Measurements from ENCODE around the gene C8A.

Gene C8A

DNA sequence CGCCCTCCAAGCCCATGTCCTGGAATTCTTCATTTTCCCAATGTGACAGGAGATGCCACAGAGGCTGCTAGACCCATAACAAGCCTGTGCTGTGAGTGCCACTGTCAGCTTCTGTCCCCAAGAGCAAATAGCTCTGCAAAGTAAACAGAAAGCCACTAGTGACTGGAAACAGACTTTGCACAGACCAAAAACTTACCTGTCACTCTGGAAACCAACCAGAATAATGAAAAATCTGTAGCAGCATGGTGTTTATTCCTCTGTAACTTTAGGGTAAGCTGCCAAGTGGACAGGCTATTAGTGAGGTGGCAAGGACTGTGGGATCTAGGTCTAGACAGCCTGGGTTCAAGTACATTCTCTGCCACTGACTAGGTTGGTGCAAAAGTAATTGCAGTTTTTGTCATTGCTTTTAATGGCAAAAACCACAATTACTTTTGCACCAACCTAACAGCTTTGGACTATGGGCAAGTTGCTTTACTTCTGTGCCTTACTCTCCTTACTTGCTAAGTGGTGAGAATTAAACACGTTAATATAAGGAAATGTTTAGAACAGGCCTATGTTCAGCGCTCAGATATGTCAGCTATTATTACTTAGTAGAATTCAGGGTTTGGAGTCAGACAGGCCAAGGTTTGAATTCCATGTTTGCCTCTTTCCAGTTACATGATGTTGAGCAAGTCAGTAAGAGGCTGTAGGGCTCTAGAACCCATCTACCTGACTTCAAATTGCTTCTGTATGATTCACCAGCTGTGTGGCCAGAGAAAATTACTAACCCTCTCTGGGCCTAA lies 111.5 kb downstream of the C8A start, which contains the start of gene C8B:
Gene C8B (minus strand): TSS at position 100 of the 782 bp plus-strand sequence. CDS start 67 bp downstream, at position 33.
- DNase-seq (ENCODE audit: low read depth, low spot score): no peak

- no peak for DNase-seq (ENCODE audit: low read depth, low spot score)
Measured at GRCh38 chr1:56966698-56966999, 112.1 kb downstream of the C8A start.

- DNase-seq (ENCODE audit: low read depth, low spot score): no peak
Measured at GRCh38 chr1:56967355-56967754, 112.8 kb downstream of the C8A start.

Measured in astrocyte of the hippocampus (primary cell).